Activated CD4-positive, alpha-beta T cell treated with anti-CD3 and anti-CD28 coated beads for 24 hours (primary cell): ENCODE data around the gene TMEM150A.
"Not testable (repeated sequence)": the region's sequence is repeated elsewhere in the genome, so short reads cannot be mapped to it uniquely, and the experiment has no call there.

Source experiments
- DNase-seq, 2 donors: peaks; one replicate each; pipeline ENCODE4 v3.0.0-alpha.2; 2020; ENCODE audit warnings: low read depth in 2 of 2

The TMEM150A gene, protein sequence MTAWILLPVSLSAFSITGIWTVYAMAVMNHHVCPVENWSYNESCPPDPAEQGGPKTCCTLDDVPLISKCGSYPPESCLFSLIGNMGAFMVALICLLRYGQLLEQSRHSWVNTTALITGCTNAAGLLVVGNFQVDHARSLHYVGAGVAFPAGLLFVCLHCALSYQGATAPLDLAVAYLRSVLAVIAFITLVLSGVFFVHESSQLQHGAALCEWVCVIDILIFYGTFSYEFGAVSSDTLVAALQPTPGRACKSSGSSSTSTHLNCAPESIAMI

DNA sequence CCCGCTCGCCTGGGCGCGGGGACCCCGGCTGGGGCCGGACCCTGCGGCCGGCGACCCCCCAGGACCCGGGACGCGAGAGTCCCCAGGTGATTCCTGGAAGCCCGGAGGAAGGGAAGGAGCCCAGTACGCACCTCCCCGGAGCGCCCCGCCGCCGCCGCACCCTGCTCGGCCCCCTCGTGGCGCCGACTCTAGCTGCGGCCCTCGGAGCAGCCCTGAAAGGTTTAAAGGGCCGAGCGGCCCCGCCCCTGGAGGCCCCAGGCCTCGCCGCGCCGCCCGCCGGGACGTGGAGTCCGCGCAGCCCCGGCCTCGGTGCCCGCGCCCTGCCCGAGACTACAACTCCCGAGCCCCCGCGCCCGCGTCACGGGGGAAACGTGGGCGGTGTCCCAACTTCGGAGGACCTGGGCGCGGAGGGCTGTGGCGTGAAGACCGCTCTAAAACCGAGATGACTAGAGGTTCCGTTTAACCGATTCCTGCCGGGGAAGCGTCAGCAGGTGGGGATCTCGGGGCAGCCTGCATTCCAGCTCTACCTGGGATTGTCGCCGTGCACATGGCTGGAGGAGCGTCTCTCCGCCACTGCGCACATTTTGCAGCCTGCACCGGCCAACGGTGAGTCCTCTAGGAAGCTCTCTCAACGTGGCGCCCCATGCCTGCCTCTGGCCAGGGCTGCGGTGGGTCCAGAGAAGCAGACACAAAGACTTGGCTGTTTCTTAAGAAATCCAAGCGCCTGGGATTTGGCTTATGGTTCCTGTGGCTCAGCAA, at the start of gene TMEM150A:
TSS of gene TMEM150A (minus strand) at position 223 of the 759 bp plus-strand sequence. CDS start 750 bp downstream, outside the sequence.
- DNase-seq: peak; percentile 80 to 86

DNA sequence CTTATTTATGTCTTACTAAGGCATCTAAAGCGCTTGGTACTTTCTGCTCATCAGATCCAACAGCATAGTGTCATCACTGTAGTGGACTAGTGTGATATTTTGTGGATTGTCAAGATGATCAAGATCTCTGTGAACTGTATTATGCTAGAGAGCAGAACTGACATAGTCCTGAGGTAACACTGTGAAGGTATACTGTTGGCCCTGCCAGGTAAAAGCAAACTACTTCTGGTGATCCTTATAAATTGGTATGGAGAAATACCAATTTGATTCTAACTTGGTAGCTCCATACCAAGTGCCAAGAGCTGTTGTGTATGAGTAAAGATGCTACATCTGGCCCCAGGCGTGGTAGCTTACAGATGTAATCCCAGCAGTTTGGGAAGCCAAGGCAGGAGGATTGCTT, 49.6 kb upstream of the TMEM150A start:
- no peak for DNase-seq

DNA sequence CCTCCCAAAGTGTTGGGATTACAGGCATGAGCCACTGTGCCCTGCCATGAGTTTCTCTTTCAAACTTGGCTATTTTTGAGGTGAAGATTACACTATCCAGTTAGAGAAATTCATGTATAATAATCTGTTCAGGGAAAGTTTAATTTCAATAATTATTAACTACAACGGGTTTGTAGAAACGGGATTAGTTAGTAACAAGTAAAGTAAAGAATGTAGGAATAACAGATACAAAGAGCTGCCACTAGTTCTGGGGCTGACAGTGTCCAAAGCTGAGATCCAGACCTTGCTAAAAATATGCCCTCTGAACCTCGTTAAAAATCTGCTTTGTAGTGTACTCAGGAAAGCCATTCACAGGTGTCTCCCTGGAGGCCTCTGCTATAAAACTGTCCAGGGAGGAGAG, 48.6 kb upstream of the TMEM150A start:
- DNase-seq: no peak

DNA sequence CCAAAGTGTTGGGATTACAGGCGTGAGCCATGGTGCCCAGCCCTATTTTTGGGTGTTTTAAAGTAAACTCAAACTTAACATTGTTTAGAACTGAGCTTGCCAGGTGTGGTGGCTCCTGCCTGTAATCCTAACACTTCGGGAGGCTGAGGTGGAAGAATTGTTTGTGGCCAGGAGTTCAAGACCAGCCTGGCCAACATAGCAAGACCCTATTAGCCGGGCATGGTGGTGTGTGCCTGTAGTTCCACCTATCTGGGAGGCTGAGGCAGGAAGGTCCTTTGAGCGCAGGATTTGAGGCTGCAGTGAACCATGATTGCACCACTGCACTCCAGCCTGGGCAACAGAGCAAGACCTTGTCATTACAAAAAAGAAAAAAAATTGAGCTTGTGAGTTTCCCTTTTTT, 48.0 kb upstream of the TMEM150A start:
- no peak for DNase-seq

DNA sequence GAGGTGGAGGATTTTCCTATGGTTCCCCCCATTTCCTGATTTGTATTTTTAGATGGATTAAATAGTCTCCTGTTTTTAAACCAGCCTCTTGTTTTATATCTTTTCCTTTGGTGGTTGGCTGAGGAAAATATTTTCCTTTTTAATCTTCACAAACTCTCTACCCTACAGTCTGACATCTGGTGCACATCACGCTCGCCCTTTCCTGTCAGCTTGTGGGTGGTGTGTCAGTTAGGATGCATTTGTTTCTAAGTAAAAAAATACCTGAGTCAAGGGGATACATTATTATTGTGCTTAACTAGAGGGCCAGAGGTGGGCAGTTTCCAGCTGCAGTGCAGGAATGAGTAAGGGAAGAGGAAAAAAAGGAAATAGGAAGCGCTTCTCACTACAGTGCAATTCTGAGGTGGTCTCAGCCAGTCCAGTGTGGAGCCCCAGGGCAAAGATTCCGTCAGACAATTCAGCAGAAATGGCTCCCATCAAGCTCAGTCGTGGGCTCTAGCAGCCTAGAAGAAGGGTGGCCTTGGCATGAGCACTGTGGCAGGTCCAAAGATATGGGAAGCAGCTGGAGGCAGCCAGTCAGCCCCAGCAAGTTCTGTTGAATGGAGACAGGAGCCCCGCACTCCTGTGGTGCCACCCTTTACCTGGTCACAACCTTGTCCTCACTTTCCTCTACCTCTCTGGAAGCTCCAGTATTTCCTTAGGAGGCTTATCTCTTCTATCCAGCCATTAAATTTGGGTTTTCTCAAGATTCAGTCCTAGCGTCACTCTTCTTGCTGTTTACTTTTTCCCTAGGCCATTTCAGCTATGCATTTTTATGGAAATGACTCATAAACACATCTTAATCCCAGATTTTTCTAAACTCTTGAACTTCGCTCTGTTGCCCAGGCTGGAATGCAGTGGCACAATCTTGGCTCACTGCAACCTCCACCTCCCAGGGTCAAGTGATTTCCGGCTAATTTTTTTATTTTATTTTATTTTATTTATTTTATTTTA, 47.0 kb upstream of the TMEM150A start:
- DNase-seq: no peak

DNA sequence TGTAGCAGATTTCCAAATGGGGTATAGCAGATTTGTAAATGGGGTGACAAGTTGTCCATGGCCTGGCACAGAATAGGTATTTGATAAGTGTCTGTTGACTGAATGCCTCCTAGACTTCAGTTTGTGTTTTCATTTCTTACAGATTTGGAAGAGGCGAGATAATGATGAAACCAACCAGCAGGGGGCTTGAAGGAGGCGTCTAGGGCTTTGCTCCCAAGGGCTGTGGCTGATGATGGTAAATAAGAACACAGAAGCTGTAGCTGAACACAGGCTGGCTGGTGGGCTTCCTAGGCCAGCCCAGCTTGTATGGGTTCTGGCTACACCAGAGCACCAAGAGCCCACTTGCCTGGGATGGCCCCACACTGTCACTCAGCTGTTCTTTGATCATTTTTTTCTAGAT, 46.1 kb upstream of the TMEM150A start:
- no peak for DNase-seq

DNA sequence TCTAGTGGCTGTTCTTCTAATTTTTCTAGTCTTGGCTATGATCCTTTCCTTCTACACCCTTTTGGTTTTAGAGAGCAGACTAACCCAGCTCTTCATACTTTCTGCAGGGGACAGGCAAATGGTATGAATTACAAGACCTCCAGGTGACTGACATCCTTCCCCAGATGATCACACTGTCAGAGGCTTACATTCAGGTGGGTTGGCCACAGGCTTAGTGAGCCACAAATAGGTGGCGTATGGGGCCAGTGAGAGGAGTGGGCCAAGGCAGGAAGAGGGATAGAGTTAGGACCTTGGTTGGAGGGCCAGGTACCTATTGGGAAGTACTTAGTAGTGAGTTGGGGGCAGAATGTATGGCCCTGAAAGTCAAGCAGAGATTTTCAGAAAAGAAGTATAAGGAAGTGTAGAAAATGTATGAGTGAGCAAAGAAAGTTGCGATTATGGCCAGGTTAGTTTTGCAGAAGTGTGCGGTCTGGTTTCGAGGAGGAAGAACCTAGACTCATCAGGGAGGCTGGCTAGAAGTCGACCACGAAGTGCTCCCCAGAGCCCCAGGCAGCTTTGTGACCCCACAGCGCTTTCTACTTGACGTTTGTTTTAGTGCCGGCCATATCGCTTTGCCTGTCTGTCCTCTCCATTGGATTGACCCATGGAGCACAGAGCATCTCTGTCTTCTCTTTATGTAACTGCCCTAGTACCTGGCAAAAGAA, 45.5 kb upstream of the TMEM150A start:
- DNase-seq: no peak

DNA sequence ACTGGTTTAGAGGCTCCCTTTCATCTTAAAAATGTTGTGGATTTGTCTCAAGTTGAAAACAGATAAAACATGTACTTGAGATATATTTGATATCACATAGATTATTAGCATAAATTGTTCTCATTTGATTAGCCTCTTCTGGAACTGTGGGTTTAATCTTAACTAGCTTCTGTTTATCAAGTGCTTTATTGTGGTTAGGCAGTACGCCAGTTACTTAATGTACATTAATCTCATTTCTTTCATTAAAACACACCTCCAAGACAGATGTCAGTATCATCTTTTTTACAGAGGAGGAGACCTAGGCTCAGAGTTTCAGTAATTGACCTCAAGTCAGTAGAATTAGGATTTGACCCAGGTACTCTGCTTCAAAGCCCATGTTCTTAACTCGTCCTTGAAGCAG, 43.7 kb upstream of the TMEM150A start:
- no peak for DNase-seq

DNA sequence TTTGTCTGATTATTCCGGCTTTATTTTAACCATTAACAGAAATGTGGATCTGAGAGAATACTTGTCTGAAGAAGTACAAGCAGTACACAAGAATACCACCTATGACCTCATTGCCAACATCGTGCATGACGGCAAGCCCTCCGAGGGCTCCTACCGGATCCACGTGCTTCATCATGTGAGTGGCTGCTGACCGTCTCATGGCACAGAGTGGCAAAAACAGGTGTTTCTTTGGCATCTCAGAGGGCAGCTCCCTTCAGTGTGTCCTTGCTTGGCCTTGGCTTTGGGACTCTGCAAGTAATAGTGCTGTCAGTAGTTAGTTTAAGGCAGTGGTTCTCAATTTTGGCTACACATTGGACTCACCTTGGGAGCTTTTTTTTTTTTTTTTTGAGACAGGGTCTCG, 42.4 kb upstream of the TMEM150A start:
- no peak for DNase-seq

DNA sequence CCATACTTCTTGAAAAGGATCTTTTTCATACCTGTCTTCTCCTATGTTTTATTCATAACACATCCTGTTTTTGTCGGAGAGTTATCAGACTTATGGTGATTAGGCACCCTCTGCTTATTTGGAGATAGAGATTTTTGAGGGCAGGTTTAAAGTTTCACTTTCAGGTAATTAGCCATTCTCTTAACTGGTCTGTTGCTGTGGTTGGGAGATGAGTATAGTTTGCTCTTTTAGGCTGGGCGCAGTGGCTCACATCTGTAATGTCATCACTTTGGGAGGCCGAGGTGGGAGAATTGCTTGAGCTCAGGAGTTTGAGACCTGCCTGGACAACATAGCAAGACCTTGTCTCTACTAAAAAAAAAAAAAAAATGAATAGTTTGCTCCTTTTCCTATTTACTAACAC, 40.2 kb upstream of the TMEM150A start:
- DNase-seq: no peak

DNA sequence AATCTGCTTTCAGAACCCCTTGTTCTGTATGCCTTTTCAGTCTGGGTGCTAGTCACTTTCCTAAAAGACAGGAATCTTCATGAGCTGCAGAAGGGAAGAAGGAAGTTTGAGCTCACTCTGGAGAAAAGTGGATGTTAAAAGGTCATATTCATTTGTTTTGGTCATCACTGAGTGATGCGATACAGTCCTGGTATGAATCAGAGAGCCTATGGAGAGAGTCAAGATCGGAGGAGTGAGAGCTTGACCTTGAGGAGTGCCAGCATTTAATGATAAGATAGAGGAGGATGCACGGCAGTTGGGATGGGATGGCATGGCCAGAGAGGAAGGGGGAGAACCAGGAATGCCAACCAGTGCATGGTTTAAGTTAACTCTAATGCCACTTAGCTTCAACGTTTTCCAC, 33.1 kb upstream of the TMEM150A start:
- DNase-seq: no peak

DNA sequence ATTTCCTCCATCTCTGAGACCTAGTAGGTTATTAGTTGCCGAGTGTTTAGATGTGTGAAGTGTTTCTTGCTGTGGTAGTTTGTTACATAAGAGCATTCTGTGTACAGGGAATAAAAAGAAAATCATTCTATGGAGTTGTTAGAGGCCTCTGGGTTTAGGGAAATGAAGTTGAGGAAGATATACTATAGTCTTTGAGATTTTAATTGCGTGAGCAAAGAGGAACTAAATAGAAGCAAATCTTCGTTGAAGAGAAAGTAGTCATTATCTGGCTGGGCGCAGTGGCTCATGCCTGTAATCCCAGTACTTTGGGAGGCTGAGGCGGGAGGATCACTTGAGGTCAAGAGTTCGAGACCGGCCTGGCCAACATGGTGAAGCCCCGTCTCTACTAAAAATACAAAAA, 32.5 kb upstream of the TMEM150A start:
- DNase-seq: no peak

DNA sequence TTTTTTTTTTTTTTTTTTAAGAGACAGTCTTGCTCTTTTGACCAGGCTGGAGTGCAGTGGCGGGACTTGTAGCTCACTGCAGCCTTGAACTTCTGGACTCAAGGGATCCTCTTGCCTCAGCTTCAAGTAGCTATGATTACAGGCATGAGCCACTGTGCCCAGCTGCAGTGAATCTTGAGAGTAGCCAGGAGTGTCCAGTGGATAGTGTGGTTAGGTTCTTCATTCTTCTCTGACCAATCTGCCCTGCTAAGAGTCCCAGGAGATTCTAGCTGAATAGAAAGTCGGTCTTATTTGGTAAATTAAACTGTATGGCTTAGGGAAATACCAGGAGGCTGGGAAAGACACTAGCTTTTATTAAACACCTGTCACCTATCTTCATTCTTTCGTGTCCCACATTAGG, 28.8 kb upstream of the TMEM150A start:
- no peak for DNase-seq

DNA sequence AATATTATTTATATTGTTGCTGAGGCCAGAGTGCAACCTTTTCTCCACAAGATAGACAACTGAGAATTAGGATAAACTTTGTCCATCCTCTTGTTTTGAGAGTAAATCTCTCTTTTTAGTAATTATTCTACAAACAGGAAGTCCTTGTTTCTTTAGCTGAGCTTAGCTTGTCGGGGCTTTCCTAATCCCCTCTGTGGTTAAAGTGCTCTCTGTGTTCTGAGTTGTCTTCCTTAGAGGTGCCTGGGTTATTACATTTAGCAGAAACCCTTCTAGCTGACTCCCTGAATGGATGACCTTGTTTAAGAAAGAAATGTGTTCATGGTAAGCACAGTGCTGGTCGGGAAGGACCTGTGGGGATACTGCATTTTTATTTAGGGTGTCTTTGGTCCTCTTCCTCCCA, 26.2 kb upstream of the TMEM150A start:
- no peak for DNase-seq

DNA sequence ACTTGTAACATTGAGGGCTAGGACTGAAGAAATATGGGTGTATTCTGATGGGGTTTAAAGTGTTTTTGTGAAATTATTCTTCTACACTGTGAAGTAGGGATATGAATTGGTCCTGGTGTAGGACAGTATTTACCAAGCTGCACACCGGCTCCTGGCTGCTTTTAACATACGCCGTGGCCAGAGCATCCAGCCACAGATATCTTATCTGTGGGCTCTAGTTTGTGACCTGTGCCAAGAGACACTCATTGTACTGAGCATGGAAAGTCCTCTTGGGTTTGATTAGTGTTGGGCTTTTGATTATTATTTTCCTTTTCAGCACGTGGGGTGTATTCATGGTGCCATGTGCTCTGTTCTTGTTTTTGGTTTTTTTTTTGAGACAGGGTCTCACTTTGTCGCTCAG, 21.5 kb upstream of the TMEM150A start:
- no peak for DNase-seq

DNA sequence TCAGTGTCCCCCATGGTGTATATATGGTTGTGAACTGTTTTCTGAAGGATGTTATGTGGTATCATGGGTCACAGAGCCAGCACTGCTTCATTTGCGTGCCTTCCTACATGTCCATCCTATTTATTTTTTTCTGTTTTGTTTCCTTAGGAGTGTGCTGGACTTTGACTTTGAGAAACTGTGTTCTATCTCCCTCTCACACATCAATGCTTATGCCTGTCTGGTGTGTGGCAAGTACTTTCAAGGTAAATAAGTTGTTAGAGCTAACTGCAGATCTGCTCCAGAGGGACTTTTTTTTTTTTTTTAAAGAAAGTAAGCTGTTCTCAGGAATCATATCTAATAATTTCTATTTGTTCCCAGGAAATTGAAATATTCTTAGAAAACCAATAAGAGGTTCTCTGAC, 18.8 kb upstream of the TMEM150A start:
- no peak for DNase-seq

DNA sequence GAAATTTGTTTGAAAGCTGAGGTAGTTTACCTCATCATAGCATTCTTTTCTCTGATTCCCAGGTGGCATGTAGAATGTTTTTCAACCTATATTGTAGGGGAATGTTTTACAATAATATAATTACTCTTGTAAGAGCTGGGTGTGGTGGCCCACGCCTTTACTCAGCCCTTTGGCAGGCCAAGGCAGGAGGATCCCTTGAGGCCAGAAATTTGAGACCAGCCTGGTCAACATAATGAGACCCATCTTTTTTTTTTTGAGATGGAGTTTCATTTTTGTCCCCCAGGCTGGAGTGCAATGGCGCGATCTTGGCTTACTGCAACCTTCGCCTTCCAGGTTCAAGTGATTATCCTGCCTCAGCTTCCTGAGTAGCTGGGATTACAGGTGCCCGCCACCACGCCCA, 17.1 kb upstream of the TMEM150A start:
- DNase-seq: no peak

DNA sequence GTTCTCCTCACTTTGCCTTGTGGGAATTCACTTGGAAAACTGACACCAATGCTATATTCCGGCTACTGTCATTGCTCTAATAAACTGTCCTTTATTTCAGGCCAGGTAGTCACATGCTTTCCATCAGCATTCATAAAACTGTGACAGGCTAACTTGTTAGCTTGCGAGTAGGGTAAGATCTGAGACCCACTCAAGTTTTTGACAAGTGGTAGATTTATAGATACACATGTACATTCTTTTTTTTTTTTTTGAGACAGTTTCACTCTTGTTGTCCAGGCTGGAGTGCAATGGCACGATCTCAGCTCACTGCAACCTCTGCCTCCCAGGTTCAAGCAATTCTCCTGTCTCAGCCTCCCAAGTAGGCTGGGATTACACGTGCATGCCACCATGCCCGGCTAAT, 15.2 kb upstream of the TMEM150A start:
- not testable (repeated sequence) for DNase-seq

DNA sequence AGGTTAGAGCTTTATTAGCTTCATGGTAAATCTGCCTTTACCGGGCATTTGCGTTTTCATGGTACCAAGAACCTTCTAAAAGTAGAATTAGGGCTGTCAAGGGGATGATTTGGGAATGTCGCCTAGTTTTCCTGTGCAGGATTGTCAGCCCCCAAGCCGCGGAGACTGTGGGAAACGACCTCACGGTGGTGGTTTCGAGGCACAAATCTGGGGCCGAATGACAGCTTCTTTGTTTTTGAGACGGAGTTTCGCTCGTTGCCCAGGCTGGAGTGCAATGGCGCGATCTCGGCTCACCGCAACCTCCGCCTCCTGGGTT, 12.9 kb upstream of the TMEM150A start:
- no peak for DNase-seq

DNA sequence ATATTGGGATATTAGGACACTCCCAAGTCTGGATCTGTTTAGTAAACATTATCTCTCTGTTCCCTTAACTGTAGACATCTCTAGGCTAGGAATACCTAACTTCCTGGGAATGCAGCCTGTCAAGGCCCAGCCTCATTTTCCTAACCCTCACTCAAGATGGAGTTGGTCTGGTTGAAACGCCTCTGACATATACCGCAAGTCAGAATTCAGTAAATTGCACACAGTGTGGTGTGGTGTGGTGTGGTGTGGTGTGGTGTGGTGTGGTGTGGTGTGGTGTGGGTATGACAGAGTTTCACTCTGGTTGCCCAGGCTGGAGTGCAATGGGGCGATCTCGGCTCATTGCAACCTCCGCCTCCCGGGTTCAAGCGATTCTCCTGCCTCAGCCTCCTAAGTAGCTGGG, 12.3 kb upstream of the TMEM150A start:
- not testable (repeated sequence) for DNase-seq

DNA sequence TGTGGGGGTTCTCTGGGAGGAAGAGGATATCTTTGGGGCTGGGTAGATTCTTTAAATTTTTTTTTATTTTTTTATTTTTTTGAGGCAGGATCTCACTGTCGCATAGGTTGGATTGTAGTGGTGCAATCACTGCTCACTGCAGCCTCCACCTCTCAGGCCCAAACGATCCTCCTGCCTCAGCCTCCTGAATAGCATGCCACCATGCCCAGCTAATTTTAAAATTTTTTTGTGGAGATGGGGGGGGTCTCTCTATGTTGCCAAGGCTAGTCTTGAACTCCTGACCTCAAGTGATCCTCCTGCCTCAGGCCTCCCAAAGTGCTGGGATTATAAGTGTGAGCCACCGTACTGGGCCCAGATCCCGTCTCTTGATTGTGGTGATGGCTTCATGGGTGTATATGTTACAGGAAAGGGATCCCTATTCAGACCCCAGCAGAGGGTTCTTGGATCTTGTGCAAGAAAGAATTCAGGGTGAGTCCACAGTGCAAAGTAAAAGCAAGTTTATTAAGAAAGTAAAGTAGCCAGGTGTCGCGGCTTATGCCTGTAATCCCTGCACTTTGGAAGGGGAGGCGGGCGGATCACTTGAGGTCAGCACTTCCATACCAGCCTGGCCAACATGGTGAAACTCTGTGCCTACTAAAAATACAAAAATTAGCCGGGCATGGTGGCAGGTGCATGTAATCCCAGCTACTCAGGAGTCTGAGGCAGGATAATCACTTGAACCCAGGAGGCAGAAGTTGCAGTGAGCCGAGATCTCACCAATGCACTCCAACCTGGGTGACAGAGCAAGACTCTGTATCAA, 11.4 kb upstream of the TMEM150A start:
- no peak for DNase-seq
